Loucy (cell line): ENCODE data around the gene SNAPC4.

Experiments used
- EZH2phosphoT487 ChIP-seq: fragments of 200-600 bp; IDR thresholded peaks from 2 replicates; pipeline ENCODE4 v1.6.1; 2018; ENCODE audit warnings: antibody characterized with exemption, mild to moderate bottlenecking, moderate library complexity, borderline replicate concordance
- TF ChIP-seq, protein P1 (sequence below): fragments of 200-600 bp; sonication (generic); conservative IDR thresholded peaks from 2 replicates; pipeline ENCODE4 v1.5.1; 2014; ENCODE audit warnings: mild to moderate bottlenecking, antibody characterized with exemption, low read length

DNA sequence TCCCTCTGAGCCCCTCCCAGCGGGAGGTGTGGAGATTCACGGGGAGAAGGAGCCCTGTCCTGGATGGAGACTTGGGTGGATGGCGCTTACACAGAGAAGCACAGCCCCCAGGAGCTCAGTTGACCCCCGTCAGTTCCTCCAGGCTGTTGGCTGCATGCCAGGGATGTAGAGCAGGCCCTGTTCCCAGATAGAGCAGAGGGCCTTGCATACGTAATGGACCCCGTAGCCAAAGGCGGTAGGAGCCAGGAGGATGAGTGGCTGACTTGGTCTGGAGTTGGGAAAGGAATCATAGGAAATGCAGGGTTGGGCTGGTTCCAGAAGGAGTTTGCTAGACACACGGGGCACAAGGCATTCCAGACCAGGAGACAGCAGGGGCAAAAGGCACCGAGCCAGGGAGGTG lies 13.0 kb upstream of the SNAPC4 start:
- TF ChIP-seq, protein P1, sequence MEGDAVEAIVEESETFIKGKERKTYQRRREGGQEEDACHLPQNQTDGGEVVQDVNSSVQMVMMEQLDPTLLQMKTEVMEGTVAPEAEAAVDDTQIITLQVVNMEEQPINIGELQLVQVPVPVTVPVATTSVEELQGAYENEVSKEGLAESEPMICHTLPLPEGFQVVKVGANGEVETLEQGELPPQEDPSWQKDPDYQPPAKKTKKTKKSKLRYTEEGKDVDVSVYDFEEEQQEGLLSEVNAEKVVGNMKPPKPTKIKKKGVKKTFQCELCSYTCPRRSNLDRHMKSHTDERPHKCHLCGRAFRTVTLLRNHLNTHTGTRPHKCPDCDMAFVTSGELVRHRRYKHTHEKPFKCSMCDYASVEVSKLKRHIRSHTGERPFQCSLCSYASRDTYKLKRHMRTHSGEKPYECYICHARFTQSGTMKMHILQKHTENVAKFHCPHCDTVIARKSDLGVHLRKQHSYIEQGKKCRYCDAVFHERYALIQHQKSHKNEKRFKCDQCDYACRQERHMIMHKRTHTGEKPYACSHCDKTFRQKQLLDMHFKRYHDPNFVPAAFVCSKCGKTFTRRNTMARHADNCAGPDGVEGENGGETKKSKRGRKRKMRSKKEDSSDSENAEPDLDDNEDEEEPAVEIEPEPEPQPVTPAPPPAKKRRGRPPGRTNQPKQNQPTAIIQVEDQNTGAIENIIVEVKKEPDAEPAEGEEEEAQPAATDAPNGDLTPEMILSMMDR = no peak
- no peak for TF ChIP-seq EZH2phosphoT487
